Caki2 (cell line): ENCODE results near the gene ELAVL1. TPM values are rescaled to one million over a fixed set of nuclear protein-coding genes. Genes with fewer than 3 reads are reported as not detected.
"Not testable (repeated sequence)": the region's sequence is repeated elsewhere in the genome, so short reads cannot be mapped to it uniquely, and the experiment has no call there.

Source experiments
- DNase-seq: peaks from one replicate; pipeline ENCODE4 v3.0.0-alpha.2; 2015; ENCODE audit warnings: low read depth
- in situ Hi-C: cut with HindIII; loops from 2 replicates; pipeline ENCODE4 v1.10.0; 2016; ENCODE audit warnings: low sequenced_read_pairs, low pct_unique_long_range_greater_than_20kb, mixed read lengths
- total RNA-seq: library from RNA; depleted of rRNA; stranded (reverse); fragments of >200 nt; shearing (Covaris generic); gene quantifications from 2 replicates; pipeline ENCODE4 v1.2.3, GENCODE V29; 2014; ENCODE audit warnings: low replicate concordance

The ELAVL1 gene
- total RNA-seq, 1 experiment from 2014 or later, result 47.1 TPM

GRCh38 chr19:7977021-7977722, 28.3 kb downstream of the ELAVL1 start:
- in situ Hi-C loops, result no loop called here
- no peak for DNase-seq

DNA sequence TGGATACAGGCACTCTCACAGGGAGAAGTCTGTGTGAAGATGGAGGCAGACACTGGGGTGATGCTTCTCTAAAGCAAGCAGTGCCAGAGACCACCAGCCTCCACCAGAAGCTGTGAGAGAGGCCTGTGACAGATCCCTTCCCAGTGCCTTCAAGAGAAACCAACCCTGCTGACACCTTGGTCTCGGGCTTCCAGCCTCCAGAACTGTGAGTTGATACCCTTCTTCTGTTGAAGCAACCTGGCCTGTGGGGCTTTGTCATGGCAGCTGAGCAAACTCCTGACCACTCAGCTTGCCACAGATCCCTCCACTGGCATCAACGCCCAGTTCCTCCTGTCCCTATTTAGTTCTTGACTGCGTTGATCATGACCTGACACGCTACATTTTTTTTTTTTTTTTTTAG, 29.0 kb downstream of the ELAVL1 start:
- no peak for DNase-seq
- in situ Hi-C loops, result no loop called here

DNA sequence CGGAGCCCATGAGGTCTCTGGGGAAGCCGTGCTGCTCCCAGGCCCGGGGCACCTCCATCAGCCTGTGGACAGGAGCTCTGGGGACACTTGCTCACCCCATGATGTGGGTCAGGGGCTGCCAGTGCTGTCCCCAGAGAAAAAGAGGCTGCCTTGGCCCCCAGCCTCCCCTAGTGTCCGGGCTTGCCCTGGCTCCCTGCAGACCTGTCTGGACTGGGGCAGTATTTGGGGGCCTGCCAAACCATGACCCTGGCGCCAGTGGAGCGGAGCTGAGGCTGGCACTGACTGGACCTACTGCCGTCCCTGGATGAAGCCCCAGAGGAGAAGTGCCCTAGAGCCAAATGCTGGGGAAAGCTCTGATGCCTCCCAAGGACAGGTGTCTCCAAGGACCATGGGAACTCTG, 30.4 kb downstream of the ELAVL1 start:
- in situ Hi-C loops, result no loop called here
- no peak for DNase-seq

- DNase-seq, result no peak
- in situ Hi-C loops, result no loop called here
Measured at GRCh38 chr19:7973883-7974282, 31.6 kb downstream of the ELAVL1 start.

GRCh38 chr19:7971553-7972520, 33.6 kb downstream of the ELAVL1 start:
- in situ Hi-C loops, result no loop called here
- DNase-seq, result no peak

DNA sequence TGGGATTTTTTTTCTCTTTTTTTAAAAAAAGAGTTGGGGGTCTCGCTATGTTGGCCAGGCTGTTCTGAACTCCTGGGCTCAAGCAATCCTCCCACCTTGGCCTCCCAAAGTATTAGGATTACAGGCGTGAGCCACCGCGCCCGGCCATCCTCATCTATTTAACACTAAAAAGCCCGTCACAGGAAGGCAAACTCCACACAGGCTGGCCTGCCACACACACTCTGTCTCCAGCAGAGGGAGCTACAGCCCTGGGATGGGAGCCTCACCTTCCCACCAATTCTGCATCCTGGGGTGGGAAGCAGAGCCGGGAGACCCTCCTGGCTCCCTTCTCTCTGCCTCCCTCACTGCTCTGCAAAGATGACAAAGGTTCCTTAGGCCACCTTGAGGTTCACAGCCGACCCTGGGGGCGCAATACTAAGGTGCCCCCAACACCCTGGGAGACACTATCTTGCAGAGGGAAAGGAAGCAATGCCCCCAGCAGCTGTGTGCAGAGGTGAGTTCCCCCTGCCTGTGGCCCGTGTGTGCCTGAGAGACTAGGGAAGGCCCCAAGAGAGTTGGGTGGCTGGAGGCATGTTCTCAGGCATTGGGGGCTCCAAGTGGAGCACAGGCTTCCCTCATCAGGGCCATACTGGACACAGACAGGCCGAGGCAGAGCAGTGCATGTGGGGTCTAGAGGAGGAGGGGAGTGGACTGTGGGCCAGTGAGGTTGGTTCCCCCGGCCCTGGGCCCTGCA, 34.6 kb downstream of the ELAVL1 start:
- in situ Hi-C loops, result no loop called here
- no peak for DNase-seq

GRCh38 chr19:7969555-7969939, 35.9 kb downstream of the ELAVL1 start:
- DNase-seq, result no peak
- in situ Hi-C loops, result no loop called here

- in situ Hi-C loops, result no loop called here
Measured at GRCh38 chr19:7968796-7969554, 36.5 kb downstream of the ELAVL1 start.

GRCh38 chr19:7968008-7968795, 37.2 kb downstream of the ELAVL1 start:
- in situ Hi-C loops, result no loop called here

More at GRCh38 chr19:7968796-7969554, 36.5 kb downstream of the ELAVL1 start:
- no peak for DNase-seq

GRCh38 chr19:7965921-7966665, 39.3 kb downstream of the ELAVL1 start:
- DNase-seq, result no peak
- in situ Hi-C loops, result no loop called here

More at GRCh38 chr19:7968008-7968795, 37.2 kb downstream of the ELAVL1 start:
- DNase-seq, result no peak

DNA sequence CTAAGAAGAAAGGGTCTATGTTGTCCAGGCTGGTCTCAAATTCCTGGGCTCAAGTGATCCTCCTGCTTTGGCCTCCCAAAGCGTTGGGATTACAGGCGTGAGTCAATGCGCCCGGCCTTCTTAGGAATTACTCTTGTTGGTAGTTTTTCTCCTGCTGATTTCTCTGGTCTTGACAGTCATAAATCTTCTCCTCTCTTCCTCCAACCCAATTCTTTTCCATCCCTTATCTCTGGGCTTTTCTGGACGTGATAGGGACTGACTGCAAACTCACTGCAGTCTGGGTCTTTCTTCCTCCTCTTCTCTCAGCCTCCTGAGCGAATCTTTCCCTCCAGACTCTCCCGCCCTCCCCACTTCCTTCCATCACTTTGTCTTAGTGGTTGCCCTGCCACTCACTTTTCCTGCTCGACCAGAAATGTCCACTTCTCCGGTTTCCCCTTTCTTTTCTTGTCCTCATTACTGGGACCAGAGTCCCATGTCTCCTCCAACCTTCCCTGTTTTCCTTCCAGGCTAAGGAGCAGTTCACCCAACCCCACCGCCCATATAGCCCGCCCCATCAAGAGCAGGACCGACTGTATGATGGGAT, 40.1 kb downstream of the ELAVL1 start:
- no peak for DNase-seq
- in situ Hi-C loops, result no loop called here

GRCh38 chr19:7963566-7963965, 41.9 kb downstream of the ELAVL1 start:
- in situ Hi-C loops, result no loop called here
- no peak for DNase-seq

- no peak for DNase-seq
- in situ Hi-C loops, result no loop called here
Measured at GRCh38 chr19:7962644-7963268, 42.7 kb downstream of the ELAVL1 start.

GRCh38 chr19:7961920-7962626, 43.4 kb downstream of the ELAVL1 start:
- in situ Hi-C loops, result no loop called here
- no peak for DNase-seq

- in situ Hi-C loops, result not testable (repeated sequence)
Measured at GRCh38 chr19:7961082-7961481, 44.4 kb downstream of the ELAVL1 start.

More at GRCh38 chr19:7961082-7961481, 44.4 kb downstream of the ELAVL1 start:
- DNase-seq, result not testable (repeated sequence)
